Activated T-cell treated with anti-CD3 and anti-CD28 coated beads, Interleukin-2, amount 50 U/mL, for 4 hours (primary cell): ENCODE data around the gene SYCE1. TPM values are rescaled to one million over a fixed set of nuclear protein-coding genes. Genes with fewer than 3 reads are reported as not detected.
"Not testable (repeated sequence)": the region's sequence is repeated elsewhere in the genome, so short reads cannot be mapped to it uniquely, and the experiment has no call there.

Experiments used
- ATAC-seq, 2 donors: fragments of 200-7000 bp; cut with Tn5 transposase; one replicate each; pipeline ENCODE4 v1.10.0; 2021
- DNase-seq: peaks from one replicate; pipeline ENCODE4 v3.0.0-alpha.2; 2020
- H3K27me3 Mint-ChIP-seq: one replicate; pipeline ENCODE4 v1.8.0; 2021; ENCODE audit warnings: low read depth, mixed read lengths
- H3K36me3 Mint-ChIP-seq: one replicate; pipeline ENCODE4 v1.8.0; 2022; ENCODE audit warnings: mixed read lengths; ENCODE audit not compliant: insufficient read depth
- H3K4me1 Mint-ChIP-seq: one replicate; pipeline ENCODE4 v1.8.0; 2021; ENCODE audit warnings: low read depth, mixed read lengths
- H3K4me3 Mint-ChIP-seq: one replicate; pipeline ENCODE4 v1.8.0; 2021; ENCODE audit warnings: mild to moderate bottlenecking, moderate library complexity, mixed read lengths
- H3K9me3 Mint-ChIP-seq: one replicate; pipeline ENCODE4 v1.8.0; 2021; ENCODE audit warnings: mixed read lengths
- total RNA-seq, 3 donors: library from RNA; stranded (reverse); gene quantifications; one replicate each; pipeline ENCODE4 v1.2.1, GENCODE V29; 2021

SYCE1 gene
- total RNA-seq, 3 donors from 2014 or later: 0.11 to 0.46 (median 0.43) TPM

- no peaks in the 10 kb centered on the region for H3K36me3 Mint-ChIP-seq
- H3K9me3 Mint-ChIP-seq: no peaks in the 10 kb centered on the region
- DNase-seq (no peak), ATAC-seq (no peak)
- peaks cover 11% of the 10 kb centered on the region for H3K4me1 Mint-ChIP-seq
- peaks cover 38% of the 10 kb centered on the region for H3K27me3 Mint-ChIP-seq
- H3K4me3 Mint-ChIP-seq: no peak overlapping the region
These were observed 31.0 kb downstream of the SYCE1 start for GRCh38 chr10:133534417-133534816.

- Mint-ChIP-seq H3K9me3 (no peaks in the 10 kb centered on the region), H3K4me1 (peaks cover 20% of the 10 kb centered on the region), H3K36me3 (no peaks in the 10 kb centered on the region), H3K27me3 (peaks cover 49% of the 10 kb centered on the region), H3K4me3 (no peak overlapping the region)
- ATAC-seq: no peak
- no peak for DNase-seq
These were observed 32.5 kb downstream of the SYCE1 start for GRCh38 chr10:133532871-133533270.

GRCh38 chr10:133530506-133530905, 34.9 kb downstream of the SYCE1 start:
- Mint-ChIP-seq H3K36me3 (no peaks in the 10 kb centered on the region), H3K4me1 (peaks cover 20% of the 10 kb centered on the region), H3K27me3 (peaks cover 63% of the 10 kb centered on the region), H3K4me3 (peak overlapping the region; percentile 7), H3K9me3 (no peaks in the 10 kb centered on the region)
- DNase-seq (no peak), ATAC-seq (no peak)

- peak overlapping the region; percentile 74 for H3K4me3 Mint-ChIP-seq
- DNase-seq: no peak
- H3K4me1 Mint-ChIP-seq: peaks cover 20% of the 10 kb centered on the region
- H3K36me3 Mint-ChIP-seq: no peaks in the 10 kb centered on the region
- ATAC-seq: peak in 1 of 2 donors; percentile 10
- H3K27me3 Mint-ChIP-seq: peaks cover 65% of the 10 kb centered on the region
- no peaks in the 10 kb centered on the region for H3K9me3 Mint-ChIP-seq
These were observed 35.8 kb downstream of the SYCE1 start for GRCh38 chr10:133529576-133529946.

- Mint-ChIP-seq H3K36me3 (no peaks in the 10 kb centered on the region), H3K4me1 (peaks cover 20% of the 10 kb centered on the region), H3K9me3 (no peaks in the 10 kb centered on the region), H3K4me3 (peak overlapping the region; percentile 74), H3K27me3 (peaks cover 65% of the 10 kb centered on the region)
- ATAC-seq: peak in 1 of 2 donors; percentile 41
- DNase-seq: no peak
These were observed 36.4 kb downstream of the SYCE1 start for GRCh38 chr10:133528845-133529575.

GRCh38 chr10:133528296-133528844, 37.0 kb downstream of the SYCE1 start:
- DNase-seq: no peak
- ATAC-seq: peak in 1 of 2 donors; percentile 35
- peak overlapping the region; percentile 74 for H3K4me3 Mint-ChIP-seq

GRCh38 chr10:133527771-133528271, 37.6 kb downstream of the SYCE1 start:
- Mint-ChIP-seq H3K4me1 (peaks cover 20% of the 10 kb centered on the region), H3K4me3 (no peak overlapping the region), H3K9me3 (peaks cover 9% of the 10 kb centered on the region), H3K36me3 (no peaks in the 10 kb centered on the region), H3K27me3 (peaks cover 58% of the 10 kb centered on the region)
- no peak for DNase-seq
- no peak for ATAC-seq

More at GRCh38 chr10:133528296-133528844, 37.0 kb downstream of the SYCE1 start:
- H3K27me3 Mint-ChIP-seq: peaks cover 63% of the 10 kb centered on the region
- peaks cover 20% of the 10 kb centered on the region for H3K4me1 Mint-ChIP-seq
- H3K36me3 Mint-ChIP-seq: no peaks in the 10 kb centered on the region
- peaks cover 4% of the 10 kb centered on the region for H3K9me3 Mint-ChIP-seq

GRCh38 chr10:133526957-133527588, 38.3 kb downstream of the SYCE1 start, which contains the start of gene CYP2E1:
Gene CYP2E1 (plus strand): TSS chr10:133527363. CDS start chr10:133527396, 33 bp downstream.
- ATAC-seq: no peak
- DNase-seq: no peak
- Mint-ChIP-seq H3K4me3 (no peak within 1 kb of the TSS), H3K36me3 (no peaks in the 10 kb centered on the region), H3K9me3 (peaks cover 11% of the 10 kb centered on the region), H3K27me3 (peaks cover 52% of the 10 kb centered on the region), H3K4me1 (peaks cover 20% of the 10 kb centered on the region)

GRCh38 chr10:133525444-133525843, 39.9 kb downstream of the SYCE1 start:
- ATAC-seq (no peak), DNase-seq (no peak)
- Mint-ChIP-seq H3K27me3 (peaks cover 43% of the 10 kb centered on the region), H3K9me3 (peaks cover 11% of the 10 kb centered on the region), H3K4me3 (no peak overlapping the region), H3K4me1 (peaks cover 23% of the 10 kb centered on the region), H3K36me3 (no peaks in the 10 kb centered on the region)

GRCh38 chr10:133523631-133524203, 41.7 kb downstream of the SYCE1 start:
- ATAC-seq: no peak
- no peak for DNase-seq
- peaks cover 11% of the 10 kb centered on the region for H3K9me3 Mint-ChIP-seq
- peaks cover 17% of the 10 kb centered on the region for H3K4me1 Mint-ChIP-seq
- H3K4me3 Mint-ChIP-seq: no peak overlapping the region
- no peaks in the 10 kb centered on the region for H3K36me3 Mint-ChIP-seq
- peaks cover 27% of the 10 kb centered on the region for H3K27me3 Mint-ChIP-seq

- peaks cover 5% of the 10 kb centered on the region for H3K27me3 Mint-ChIP-seq
- DNase-seq (peak; percentile 93), ATAC-seq (peak; percentile 100)
- peaks cover 11% of the 10 kb centered on the region for H3K9me3 Mint-ChIP-seq
- H3K4me3 Mint-ChIP-seq: peak overlapping the region; percentile 69
- H3K4me1 Mint-ChIP-seq: peaks cover 13% of the 10 kb centered on the region
- H3K36me3 Mint-ChIP-seq: no peaks in the 10 kb centered on the region
These were observed 45.1 kb downstream of the SYCE1 start for GRCh38 chr10:133520193-133520738.

GRCh38 chr10:133518517-133518916, 46.9 kb downstream of the SYCE1 start:
- H3K36me3 Mint-ChIP-seq, H3K27me3 Mint-ChIP-seq, H3K9me3 Mint-ChIP-seq, DNase-seq, ATAC-seq, H3K4me3 Mint-ChIP-seq: not testable (repeated sequence)
- H3K4me1 Mint-ChIP-seq: peaks cover 13% of the 10 kb centered on the region

GRCh38 chr10:133516057-133516456, 49.3 kb downstream of the SYCE1 start:
- Mint-ChIP-seq H3K4me3 (no peak overlapping the region), H3K36me3 (no peaks in the 10 kb centered on the region), H3K4me1 (peaks cover 13% of the 10 kb centered on the region), H3K9me3 (peaks cover 2% of the 10 kb centered on the region), H3K27me3 (peaks cover 17% of the 10 kb centered on the region)
- DNase-seq: no peak
- no peak for ATAC-seq

GRCh38 chr10:133515471-133515870, 49.9 kb downstream of the SYCE1 start:
- ATAC-seq: no peak
- Mint-ChIP-seq H3K9me3 (peaks cover 6% of the 10 kb centered on the region), H3K27me3 (peaks cover 18% of the 10 kb centered on the region)

More at GRCh38 chr10:133515471-133515870, 49.9 kb downstream of the SYCE1 start:
- DNase-seq: no peak
- H3K36me3 Mint-ChIP-seq: no peaks in the 10 kb centered on the region
- H3K4me1 Mint-ChIP-seq: peaks cover 8% of the 10 kb centered on the region
- H3K4me3 Mint-ChIP-seq: no peak overlapping the region
